ENCODE results near the gene ATP8A2.

Gene ATP8A2

GRCh38 chr13:25652764-25653163, 281.0 kb downstream of the ATP8A2 start:
- H3K27ac Mint-ChIP-seq, result no peak overlapping the region
- peaks cover 12% of the 10 kb centered on the region for H3K27me3 Mint-ChIP-seq
- no peaks in the 10 kb centered on the region for H3K4me1 Mint-ChIP-seq
- H3K36me3 Mint-ChIP-seq, result peaks cover 2% of the 10 kb centered on the region
- no peaks in the 10 kb centered on the region for H3K9me3 Mint-ChIP-seq
- H3K4me3 Mint-ChIP-seq, result no peak overlapping the region

- H3K4me3 Mint-ChIP-seq, result no peak overlapping the region
- H3K27ac Mint-ChIP-seq, result no peak overlapping the region
- no peaks in the 10 kb centered on the region for H3K4me1 Mint-ChIP-seq
- no peaks in the 10 kb centered on the region for H3K9me3 Mint-ChIP-seq
- H3K27me3 Mint-ChIP-seq, result peaks cover 11% of the 10 kb centered on the region
- no peaks in the 10 kb centered on the region for H3K36me3 Mint-ChIP-seq
These were observed 282.5 kb downstream of the ATP8A2 start for GRCh38 chr13:25654322-25654721.

- no peaks in the 10 kb centered on the region for H3K36me3 Mint-ChIP-seq
- peaks cover 11% of the 10 kb centered on the region for H3K27me3 Mint-ChIP-seq
- no peak overlapping the region for H3K27ac Mint-ChIP-seq
These were observed 285.4 kb downstream of the ATP8A2 start for GRCh38 chr13:25657157-25657556.

GRCh38 chr13:25659091-25659795, 287.5 kb downstream of the ATP8A2 start:
- no peaks in the 10 kb centered on the region for H3K9me3 Mint-ChIP-seq
- no peaks in the 10 kb centered on the region for H3K36me3 Mint-ChIP-seq
- peaks cover 2% of the 10 kb centered on the region for H3K27me3 Mint-ChIP-seq
- H3K27ac Mint-ChIP-seq, result no peak overlapping the region
- no peaks in the 10 kb centered on the region for H3K4me1 Mint-ChIP-seq
- no peak overlapping the region for H3K4me3 Mint-ChIP-seq

More at GRCh38 chr13:25657157-25657556, 285.4 kb downstream of the ATP8A2 start:
- Mint-ChIP-seq H3K4me3 (no peak overlapping the region), H3K4me1 (no peaks in the 10 kb centered on the region), H3K9me3 (no peaks in the 10 kb centered on the region)

- H3K9me3 Mint-ChIP-seq, result no peaks in the 10 kb centered on the region
- H3K4me1 Mint-ChIP-seq, result no peaks in the 10 kb centered on the region
- H3K36me3 Mint-ChIP-seq, result no peaks in the 10 kb centered on the region
- no peak overlapping the region for H3K27ac Mint-ChIP-seq
- peaks cover 2% of the 10 kb centered on the region for H3K27me3 Mint-ChIP-seq
- no peak overlapping the region for H3K4me3 Mint-ChIP-seq
These were observed 289.2 kb downstream of the ATP8A2 start for GRCh38 chr13:25660996-25661395.

GRCh38 chr13:25662516-25662915, 290.7 kb downstream of the ATP8A2 start:
- Mint-ChIP-seq H3K36me3 (no peaks in the 10 kb centered on the region), H3K9me3 (no peaks in the 10 kb centered on the region), H3K4me1 (no peaks in the 10 kb centered on the region), H3K4me3 (no peak overlapping the region), H3K27me3 (peaks cover 2% of the 10 kb centered on the region), H3K27ac (no peak overlapping the region)

- Mint-ChIP-seq H3K27ac (no peak overlapping the region), H3K4me1 (no peaks in the 10 kb centered on the region), H3K36me3 (peaks cover 2% of the 10 kb centered on the region), H3K27me3 (peaks cover 8% of the 10 kb centered on the region), H3K9me3 (peaks cover 13% of the 10 kb centered on the region), H3K4me3 (no peak overlapping the region)
These were observed 296.6 kb downstream of the ATP8A2 start for GRCh38 chr13:25668345-25668744.

GRCh38 chr13:25673711-25674110, 301.9 kb downstream of the ATP8A2 start:
- H3K27me3 Mint-ChIP-seq, result peaks cover 11% of the 10 kb centered on the region
- no peaks in the 10 kb centered on the region for H3K4me1 Mint-ChIP-seq
- H3K27ac Mint-ChIP-seq, result no peak overlapping the region
- peaks cover 2% of the 10 kb centered on the region for H3K36me3 Mint-ChIP-seq
- H3K9me3 Mint-ChIP-seq, result peaks cover 6% of the 10 kb centered on the region
- no peak overlapping the region for H3K4me3 Mint-ChIP-seq

- Mint-ChIP-seq H3K4me3 (no peak overlapping the region), H3K4me1 (no peaks in the 10 kb centered on the region), H3K9me3 (peaks cover 4% of the 10 kb centered on the region), H3K36me3 (peaks cover 2% of the 10 kb centered on the region), H3K27me3 (peaks cover 11% of the 10 kb centered on the region), H3K27ac (no peak overlapping the region)
These were observed 302.6 kb downstream of the ATP8A2 start for GRCh38 chr13:25674371-25674770.

GRCh38 chr13:25675060-25675459, 303.3 kb downstream of the ATP8A2 start:
- Mint-ChIP-seq H3K36me3 (no peaks in the 10 kb centered on the region), H3K4me1 (no peaks in the 10 kb centered on the region), H3K4me3 (no peak overlapping the region), H3K27me3 (peaks cover 11% of the 10 kb centered on the region), H3K27ac (no peak overlapping the region), H3K9me3 (no peaks in the 10 kb centered on the region)

GRCh38 chr13:25677956-25678355, 306.2 kb downstream of the ATP8A2 start:
- no peaks in the 10 kb centered on the region for H3K36me3 Mint-ChIP-seq
- no peak overlapping the region for H3K4me3 Mint-ChIP-seq
- no peak overlapping the region for H3K27ac Mint-ChIP-seq
- no peaks in the 10 kb centered on the region for H3K4me1 Mint-ChIP-seq
- H3K9me3 Mint-ChIP-seq, result no peaks in the 10 kb centered on the region
- H3K27me3 Mint-ChIP-seq, result peaks cover 4% of the 10 kb centered on the region

GRCh38 chr13:25678398-25678797, 306.6 kb downstream of the ATP8A2 start:
- Mint-ChIP-seq H3K27ac (no peak overlapping the region), H3K27me3 (peaks cover 3% of the 10 kb centered on the region), H3K4me1 (no peaks in the 10 kb centered on the region), H3K4me3 (no peak overlapping the region), H3K36me3 (no peaks in the 10 kb centered on the region), H3K9me3 (no peaks in the 10 kb centered on the region)

- Mint-ChIP-seq H3K4me1 (no peaks in the 10 kb centered on the region), H3K36me3 (no peaks in the 10 kb centered on the region), H3K27me3 (peaks cover 2% of the 10 kb centered on the region), H3K9me3 (no peaks in the 10 kb centered on the region), H3K27ac (no peak overlapping the region), H3K4me3 (no peak overlapping the region)
These were observed 307.4 kb downstream of the ATP8A2 start for GRCh38 chr13:25679159-25679558.

GRCh38 chr13:25679936-25680335, 308.2 kb downstream of the ATP8A2 start:
- Mint-ChIP-seq H3K9me3 (no peaks in the 10 kb centered on the region), H3K4me3 (no peak overlapping the region), H3K27ac (no peak overlapping the region), H3K4me1 (no peaks in the 10 kb centered on the region), H3K27me3 (no peaks in the 10 kb centered on the region), H3K36me3 (no peaks in the 10 kb centered on the region)

- Mint-ChIP-seq H3K36me3 (no peaks in the 10 kb centered on the region), H3K4me1 (no peaks in the 10 kb centered on the region), H3K27me3 (no peaks in the 10 kb centered on the region), H3K27ac (no peak overlapping the region), H3K9me3 (no peaks in the 10 kb centered on the region), H3K4me3 (no peak overlapping the region)
These were observed 310.5 kb downstream of the ATP8A2 start for GRCh38 chr13:25682276-25682675.

GRCh38 chr13:25683056-25683455, 311.3 kb downstream of the ATP8A2 start:
- H3K4me3 Mint-ChIP-seq, result no peak overlapping the region
- H3K27ac Mint-ChIP-seq, result no peak overlapping the region
- H3K36me3 Mint-ChIP-seq, result no peaks in the 10 kb centered on the region
- H3K27me3 Mint-ChIP-seq, result no peaks in the 10 kb centered on the region
- no peaks in the 10 kb centered on the region for H3K9me3 Mint-ChIP-seq
- H3K4me1 Mint-ChIP-seq, result no peaks in the 10 kb centered on the region
